Gastrocnemius medialis (tissue), 4 donors: ENCODE data around the gene PTPRM. TPM values are rescaled to one million over a fixed set of nuclear protein-coding genes. Genes with fewer than 3 reads are reported as not detected.

ENCODE experiments used
- ATAC-seq, 2 donors: fragments of 150-250 bp; one replicate each; pipeline ENCODE4 v1.9.1; 2016
- DNase-seq, 2 donors: peaks; one replicate each; pipeline ENCODE4 v3.0.0-alpha.2; 2019
- H3K27ac ChIP-seq, 4 donors: fragments of 200-600 bp; sonication (generic); 1 replicate in 1 of 4; 2 replicates in 3 of 4; pipeline ENCODE4 v1.5.1; 2016 to 2018; ENCODE audit warnings: mild to moderate bottlenecking in 2 of 4, moderate library complexity in 1 of 4
- H3K27me3 ChIP-seq, 3 donors: fragments of 200-600 bp; sonication (generic) in 2 of 3; 1 replicate in 1 of 3; 2 replicates in 2 of 3; pipeline versions ENCODE4 v1.5.1 to v1.6.0; 2016 to 2019; ENCODE audit warnings: mild to moderate bottlenecking in 1 of 3, moderate library complexity in 1 of 3
- H3K36me3 ChIP-seq, 2 donors: fragments of 200-600 bp; sonication (generic) in 1 of 2; one replicate each; pipeline ENCODE4 v1.5.1; 2017 to 2018
- H3K4me1 ChIP-seq, 2 donors: fragments of 200-600 bp; sonication (generic) in 1 of 2; one replicate each; pipeline ENCODE4 v1.5.1; 2016 to 2017; ENCODE audit warnings: mild to moderate bottlenecking in 2 of 2
- H3K4me3 ChIP-seq, 4 donors: fragments of 200-600 bp; sonication (generic) in 3 of 4; 1 replicate in 1 of 4; 2 replicates in 3 of 4; pipeline ENCODE4 v1.5.1; 2016 to 2019; ENCODE audit warnings: mild to moderate bottlenecking in 2 of 4
- H3K9me3 ChIP-seq, 3 donors: fragments of 200-600 bp; sonication (generic) in 2 of 3; 1 replicate in 1 of 3; 2 replicates in 2 of 3; pipeline ENCODE4 v1.5.1; 2016 to 2019
- POLR2A ChIP-seq, 2 donors: fragments of 450-650 bp; IDR thresholded peaks; one replicate each; pipeline ENCODE4 v1.6.1; 2017; ENCODE audit warnings: antibody characterized with exemption in 2 of 2, mild to moderate bottlenecking in 2 of 2, moderate library complexity in 2 of 2
- in situ Hi-C, 4 donors: fragments of 200-750 bp; cut with MboI; loops; one replicate each; pipeline versions ENCODE4 v1.15.0 to v1.8.0; 2017; ENCODE audit warnings: low sequenced_read_pairs in 4 of 4
- intact Hi-C: fragments of 100-400 bp; cut with DNase I; formaldehyde crosslinking; loops from one replicate; pipeline ENCODE4 v1.15.1; 2023; ENCODE audit warnings: low total_unique reads
- total RNA-seq, 4 donors: library from RNA; depleted of rRNA; stranded (reverse); fragments of >200 nt; gene quantifications; one replicate each; pipeline versions ENCODE4 v1.1.0 to v1.2.3, GENCODE V29; 2016
- TF ChIP-seq, protein P1 (sequence below), 5 experiments: fragments of 450-650 bp in 3 of 5; fragments of 200-600 bp in 2 of 5; sonication (generic) in 2 of 5; IDR thresholded peaks in 4 of 5; conservative IDR thresholded peaks in 1 of 5; 1 replicate in 4 of 5; 2 replicates in 1 of 5; pipeline ENCODE4 v1.5.1; 2016 to 2019; ENCODE audit warnings: antibody characterized with exemption in 5 of 5, mild to moderate bottlenecking in 3 of 5, moderate library complexity in 3 of 5

Gene PTPRM
- total RNA-seq, 4 donors from 2014 or later = 52.6 to 79.3 (median 63.8) TPM

DNA sequence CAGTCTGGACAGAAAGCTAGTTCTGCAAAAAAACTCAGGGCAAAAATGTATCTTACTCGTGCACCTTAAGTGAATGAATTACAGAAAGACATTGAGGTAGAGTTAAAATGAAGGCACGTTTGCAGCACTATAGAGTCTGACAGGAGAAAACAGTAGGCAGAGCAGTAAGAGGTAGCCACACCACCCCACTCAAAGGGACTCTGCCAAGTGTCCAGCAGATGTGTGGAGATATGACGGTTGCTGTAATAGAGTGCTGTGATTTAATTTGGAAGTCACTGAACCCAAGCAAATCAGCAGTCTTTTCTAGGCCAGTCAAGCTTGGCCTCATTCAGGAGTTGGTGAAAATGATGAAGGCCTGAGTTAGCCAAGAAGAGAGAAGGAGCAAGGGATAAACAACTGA lies 464.4 kb downstream of the PTPRM start:
- DNase-seq = no peak
- intact Hi-C loops (no loop called here), in situ Hi-C loops (no loop called here)
- Histone ChIP-seq H3K4me1 (no peaks in the 10 kb centered on the region), H3K27me3 (no peaks in the 10 kb centered on the region), H3K4me3 (no peak overlapping the region), H3K9me3 (no peaks in the 10 kb centered on the region), H3K27ac (no peak overlapping the region), H3K36me3 (no peaks in the 10 kb centered on the region)
- ATAC-seq = no peak
- no peak for TF ChIP-seq POLR2A (IDR thresholded peaks at IDR 0.05)
- TF ChIP-seq, protein P1, sequence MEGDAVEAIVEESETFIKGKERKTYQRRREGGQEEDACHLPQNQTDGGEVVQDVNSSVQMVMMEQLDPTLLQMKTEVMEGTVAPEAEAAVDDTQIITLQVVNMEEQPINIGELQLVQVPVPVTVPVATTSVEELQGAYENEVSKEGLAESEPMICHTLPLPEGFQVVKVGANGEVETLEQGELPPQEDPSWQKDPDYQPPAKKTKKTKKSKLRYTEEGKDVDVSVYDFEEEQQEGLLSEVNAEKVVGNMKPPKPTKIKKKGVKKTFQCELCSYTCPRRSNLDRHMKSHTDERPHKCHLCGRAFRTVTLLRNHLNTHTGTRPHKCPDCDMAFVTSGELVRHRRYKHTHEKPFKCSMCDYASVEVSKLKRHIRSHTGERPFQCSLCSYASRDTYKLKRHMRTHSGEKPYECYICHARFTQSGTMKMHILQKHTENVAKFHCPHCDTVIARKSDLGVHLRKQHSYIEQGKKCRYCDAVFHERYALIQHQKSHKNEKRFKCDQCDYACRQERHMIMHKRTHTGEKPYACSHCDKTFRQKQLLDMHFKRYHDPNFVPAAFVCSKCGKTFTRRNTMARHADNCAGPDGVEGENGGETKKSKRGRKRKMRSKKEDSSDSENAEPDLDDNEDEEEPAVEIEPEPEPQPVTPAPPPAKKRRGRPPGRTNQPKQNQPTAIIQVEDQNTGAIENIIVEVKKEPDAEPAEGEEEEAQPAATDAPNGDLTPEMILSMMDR (IDR thresholded peaks at IDR 0.05 in 4 of 5, conservative IDR thresholded peaks at IDR 0.05 in 1 of 5) = no peak

DNA sequence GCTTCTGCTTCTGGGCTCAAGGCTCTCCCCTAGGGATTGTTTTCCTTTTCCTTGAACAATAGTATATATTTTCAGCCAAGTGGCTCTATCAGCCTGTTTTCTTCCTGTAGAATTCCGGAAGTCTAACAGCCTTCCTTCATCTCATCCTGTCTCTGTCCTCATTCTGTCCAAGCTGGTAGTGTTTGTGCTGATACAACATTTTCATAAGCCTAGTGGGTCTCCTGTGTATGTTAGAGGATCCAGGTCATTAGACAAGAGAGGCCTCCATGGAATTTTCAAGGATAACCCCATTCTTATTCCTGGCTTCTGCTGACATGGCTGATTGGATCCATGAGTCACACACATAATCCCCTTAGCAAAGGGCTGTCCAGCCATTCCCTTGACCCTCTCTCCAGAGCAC lies 467.6 kb downstream of the PTPRM start:
- Histone ChIP-seq H3K36me3 (no peaks in the 10 kb centered on the region), H3K4me3 (no peak overlapping the region), H3K4me1 (peaks cover 0 to 4% of the 10 kb centered on the region in 2 donors), H3K27me3 (no peaks in the 10 kb centered on the region), H3K9me3 (no peaks in the 10 kb centered on the region), H3K27ac (no peak overlapping the region)
- in situ Hi-C loops = no loop called here
- intact Hi-C loops = no loop called here
- TF ChIP-seq, protein P1 (IDR thresholded peaks at IDR 0.05 in 4 of 5, conservative IDR thresholded peaks at IDR 0.05 in 1 of 5) = no peak
- TF ChIP-seq POLR2A (IDR thresholded peaks at IDR 0.05) = no peak
- DNase-seq = no peak
- no peak for ATAC-seq

DNA sequence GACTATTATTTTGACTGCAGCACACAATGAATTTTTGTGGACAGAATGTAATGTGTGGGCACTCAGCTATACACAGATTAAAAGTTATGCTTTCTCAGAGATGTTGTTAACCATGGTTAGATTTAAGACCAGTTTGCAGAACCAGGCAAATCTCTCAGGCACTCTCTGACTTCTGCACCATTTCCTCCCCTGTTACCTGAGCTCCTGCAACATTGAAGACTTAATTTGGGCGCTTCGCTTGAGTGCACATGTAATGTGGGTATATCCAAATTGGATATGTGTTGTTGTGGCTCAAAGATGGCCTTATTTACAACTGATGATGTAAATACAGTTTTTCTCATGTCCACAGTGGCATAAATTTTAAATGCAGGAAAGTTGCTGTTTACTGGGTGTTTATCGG lies 469.4 kb downstream of the PTPRM start:
- H3K27ac ChIP-seq = no peak overlapping the region
- intact Hi-C loops (no loop called here), in situ Hi-C loops (no loop called here)
- no peaks in the 10 kb centered on the region for H3K27me3 ChIP-seq
- H3K4me1 ChIP-seq = peaks cover 0 to 9% of the 10 kb centered on the region in 2 donors
- ATAC-seq (no peak), DNase-seq (no peak)
- no peak for TF ChIP-seq POLR2A (IDR thresholded peaks at IDR 0.05)
- TF ChIP-seq, protein P1 (IDR thresholded peaks at IDR 0.05 in 4 of 5, conservative IDR thresholded peaks at IDR 0.05 in 1 of 5) = no peak
- H3K4me3 ChIP-seq = no peak overlapping the region
- no peaks in the 10 kb centered on the region for H3K36me3 ChIP-seq
- H3K9me3 ChIP-seq = no peaks in the 10 kb centered on the region

DNA sequence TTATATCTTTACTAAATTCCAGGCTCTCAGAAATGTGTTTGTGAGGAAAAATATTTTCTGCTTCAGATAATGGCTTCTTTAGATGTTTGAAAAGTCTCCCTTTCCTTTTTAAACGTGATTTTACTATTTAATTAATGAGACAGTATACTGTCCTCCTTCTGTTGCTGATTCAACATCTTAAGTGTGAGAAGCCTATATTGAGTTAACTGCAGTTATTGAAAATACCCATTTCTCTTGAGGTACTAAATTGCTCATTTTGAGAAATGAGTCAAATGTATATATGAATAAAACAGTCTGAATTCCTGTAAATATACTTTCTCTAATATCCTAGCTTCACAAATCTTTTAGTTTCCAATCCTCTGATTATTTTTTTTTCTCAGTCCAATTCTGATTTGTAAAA lies 470.2 kb downstream of the PTPRM start:
- in situ Hi-C loops = no loop called here
- no peak overlapping the region for H3K27ac ChIP-seq
- H3K9me3 ChIP-seq = no peaks in the 10 kb centered on the region
- no peaks in the 10 kb centered on the region for H3K36me3 ChIP-seq
- TF ChIP-seq POLR2A (IDR thresholded peaks at IDR 0.05) = no peak
- TF ChIP-seq, protein P1 (IDR thresholded peaks at IDR 0.05 in 4 of 5, conservative IDR thresholded peaks at IDR 0.05 in 1 of 5) = no peak
- intact Hi-C loops = no loop called here
- DNase-seq = no peak
- no peak overlapping the region for H3K4me3 ChIP-seq
- no peaks in the 10 kb centered on the region for H3K27me3 ChIP-seq
- peaks cover 0 to 9% of the 10 kb centered on the region in 2 donors for H3K4me1 ChIP-seq
- no peak for ATAC-seq

DNA sequence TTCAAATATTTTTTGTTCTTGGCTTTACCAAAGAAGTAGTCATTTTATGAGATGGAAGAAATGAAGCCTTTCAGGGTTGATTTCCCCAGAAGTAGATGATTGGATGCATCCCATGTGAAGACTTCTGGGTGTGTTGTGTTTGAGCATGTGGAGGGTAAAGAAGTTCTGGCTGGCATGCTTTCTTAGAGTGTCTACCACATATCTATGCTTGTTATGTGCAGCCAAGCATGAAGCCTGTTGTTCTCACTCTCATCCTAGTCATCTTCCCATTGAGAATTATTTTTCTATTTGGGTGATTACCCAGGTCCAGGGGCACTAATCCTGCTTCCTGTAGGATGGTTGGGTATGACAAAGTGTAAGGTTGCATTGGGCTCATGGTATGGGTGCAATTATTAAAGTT lies 472.9 kb downstream of the PTPRM start:
- intact Hi-C loops = no loop called here
- peaks cover 0 to 9% of the 10 kb centered on the region in 2 donors for H3K4me1 ChIP-seq
- in situ Hi-C loops = no loop called here

More for the DNA sequence above, 472.9 kb downstream of the PTPRM start:
- Histone ChIP-seq H3K36me3 (no peaks in the 10 kb centered on the region), H3K27ac (no peak overlapping the region), H3K9me3 (no peaks in the 10 kb centered on the region), H3K27me3 (no peaks in the 10 kb centered on the region), H3K4me3 (no peak overlapping the region)
- DNase-seq (no peak), ATAC-seq (no peak)
- no peak for TF ChIP-seq POLR2A (IDR thresholded peaks at IDR 0.05)
- TF ChIP-seq, protein P1 (IDR thresholded peaks at IDR 0.05 in 4 of 5, conservative IDR thresholded peaks at IDR 0.05 in 1 of 5) = no peak
